NOMO-1 (cell line): Measurements from ENCODE around the gene TNN.

Experiments
- DNase-seq, 2 experiments: peaks; one replicate each; lab custom pipeline; 2025; ENCODE audit not compliant: unreplicated experiment in 2 of 2; lab: John Stamatoyannopoulos, UW

Gene TNN

GRCh38 chr1:175172503-175172902, 104.9 kb downstream of the TNN start:
- DNase-seq, result no peak

GRCh38 chr1:175173531-175173930, 105.9 kb downstream of the TNN start:
- DNase-seq, result no peak

- DNase-seq, result no peak
Observed at GRCh38 chr1:175174309-175175102, 106.9 kb downstream of the TNN start.

- no peak for DNase-seq
Observed at GRCh38 chr1:175176246-175176645, 108.6 kb downstream of the TNN start.

- DNase-seq, result no peak
Observed at GRCh38 chr1:175178056-175178455, 110.4 kb downstream of the TNN start.

GRCh38 chr1:175178456-175178855, 110.8 kb downstream of the TNN start:
- DNase-seq, result no peak

GRCh38 chr1:175179837-175180590, 112.4 kb downstream of the TNN start:
- no peak for DNase-seq

GRCh38 chr1:175182201-175182746, 114.6 kb downstream of the TNN start:
- no peak for DNase-seq

GRCh38 chr1:175183586-175183985, 116.0 kb downstream of the TNN start:
- no peak for DNase-seq

GRCh38 chr1:175185903-175186302, 118.3 kb downstream of the TNN start:
- peak; percentile 14 to 35 for DNase-seq

GRCh38 chr1:175186433-175187160, 119.0 kb downstream of the TNN start:
- no peak for DNase-seq

GRCh38 chr1:175188936-175189335, 121.3 kb downstream of the TNN start:
- peak; percentile 91 to 93 for DNase-seq

- peak in 1 of 2 experiments; percentile 30 for DNase-seq
Observed at GRCh38 chr1:175191659-175192058, 124.0 kb downstream of the TNN start.

GRCh38 chr1:175192111-175192629, 124.5 kb downstream of the TNN start:
- DNase-seq, result peak; percentile 30 to 38

- peak; percentile 69 to 71 for DNase-seq
Observed at GRCh38 chr1:175192630-175193526, 125.2 kb downstream of the TNN start, which contains the start of gene KIAA0040. Gene KIAA0040 (minus strand): TSS chr1:175192776. CDS start chr1:175161013, 31,763 bp downstream.

GRCh38 chr1:175193527-175193910, 125.9 kb downstream of the TNN start:
- DNase-seq, result no peak

GRCh38 chr1:175195281-175195680, 127.6 kb downstream of the TNN start:
- no peak for DNase-seq

- DNase-seq, result peak in 1 of 2 experiments; percentile 20
Observed at GRCh38 chr1:175195798-175196197, 128.2 kb downstream of the TNN start.

- DNase-seq, result peak; percentile 45 to 72
Observed at GRCh38 chr1:175197531-175197930, 129.9 kb downstream of the TNN start.
